Astrocyte (in vitro differentiated cells and primary cell): ENCODE measurements around the gene VAC14.

Experiments
- EZH2 ChIP-seq: IDR thresholded peaks from 2 replicates; pipeline ENCODE4 v1.6.1; 2012; ENCODE audit warnings: mild to moderate bottlenecking, low read length, inconsistent platforms; ENCODE audit not compliant: insufficient read depth
- TF ChIP-seq, protein P1 (sequence below): IDR thresholded peaks from 2 replicates; pipeline ENCODE4 v1.5.1; 2011; ENCODE audit warnings: low read depth, mild to moderate bottlenecking, inconsistent platforms, low read length, moderate library complexity; ENCODE audit not compliant: insufficient read depth

DNA sequence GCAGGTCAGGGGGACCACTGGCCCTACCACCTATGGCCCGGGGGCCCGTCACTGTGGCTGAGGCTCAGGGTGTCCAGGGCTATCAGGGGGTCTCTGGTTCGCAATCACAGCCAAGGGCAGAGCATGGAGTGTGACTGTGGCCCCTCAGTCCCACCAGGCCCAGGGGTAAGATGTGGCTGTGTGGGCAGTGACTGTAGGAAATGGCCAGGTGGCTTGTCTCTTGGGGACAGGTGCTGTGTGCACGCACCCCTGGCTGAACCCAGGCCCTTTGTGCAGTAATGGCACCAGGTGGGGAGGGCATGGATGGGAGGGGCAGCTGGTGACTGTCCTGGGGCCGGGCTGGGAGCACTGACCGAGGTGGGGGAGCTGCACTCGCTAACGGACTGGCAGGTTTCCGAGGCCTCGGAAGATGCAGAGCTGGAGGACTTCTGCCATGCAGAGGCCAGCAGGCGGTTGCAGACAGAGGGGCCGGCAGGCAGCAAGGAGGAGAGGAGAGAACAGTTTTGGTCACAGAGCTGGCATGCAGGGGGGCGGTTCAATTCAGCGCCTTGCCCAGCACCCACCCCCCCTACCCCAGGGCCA, 135.8 kb downstream of the VAC14 start:
- TF ChIP-seq, protein P1, sequence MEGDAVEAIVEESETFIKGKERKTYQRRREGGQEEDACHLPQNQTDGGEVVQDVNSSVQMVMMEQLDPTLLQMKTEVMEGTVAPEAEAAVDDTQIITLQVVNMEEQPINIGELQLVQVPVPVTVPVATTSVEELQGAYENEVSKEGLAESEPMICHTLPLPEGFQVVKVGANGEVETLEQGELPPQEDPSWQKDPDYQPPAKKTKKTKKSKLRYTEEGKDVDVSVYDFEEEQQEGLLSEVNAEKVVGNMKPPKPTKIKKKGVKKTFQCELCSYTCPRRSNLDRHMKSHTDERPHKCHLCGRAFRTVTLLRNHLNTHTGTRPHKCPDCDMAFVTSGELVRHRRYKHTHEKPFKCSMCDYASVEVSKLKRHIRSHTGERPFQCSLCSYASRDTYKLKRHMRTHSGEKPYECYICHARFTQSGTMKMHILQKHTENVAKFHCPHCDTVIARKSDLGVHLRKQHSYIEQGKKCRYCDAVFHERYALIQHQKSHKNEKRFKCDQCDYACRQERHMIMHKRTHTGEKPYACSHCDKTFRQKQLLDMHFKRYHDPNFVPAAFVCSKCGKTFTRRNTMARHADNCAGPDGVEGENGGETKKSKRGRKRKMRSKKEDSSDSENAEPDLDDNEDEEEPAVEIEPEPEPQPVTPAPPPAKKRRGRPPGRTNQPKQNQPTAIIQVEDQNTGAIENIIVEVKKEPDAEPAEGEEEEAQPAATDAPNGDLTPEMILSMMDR: no peak
- TF ChIP-seq EZH2: no peak
